Measurements from ENCODE around the gene CFAP92.

Gene CFAP92

GRCh38 chr3:129005526-129006303 is 11.8 kb upstream of the CFAP92 start:
- DNase-seq = no peak

GRCh38 chr3:129004639-129005295 is 10.9 kb upstream of the CFAP92 start:
- no peak for DNase-seq

GRCh38 chr3:129003578-129004112 is 9.8 kb upstream of the CFAP92 start:
- no peak for DNase-seq

GRCh38 chr3:129002573-129003569 is 9.0 kb upstream of the CFAP92 start:
- no peak for DNase-seq

- DNase-seq = no peak
These were observed 8.1 kb upstream of the CFAP92 start for GRCh38 chr3:129001806-129002572.

- no peak for DNase-seq
These were observed 7.4 kb upstream of the CFAP92 start, which contains the start of gene EFCC1 for GRCh38 chr3:129001101-129001805. EFCC1 (plus strand) TSS chr3:129001304; CDS start chr3:129001629, 325 bp downstream.

GRCh38 chr3:129000742-129001100 is 6.8 kb upstream of the CFAP92 start:
- no peak for DNase-seq

GRCh38 chr3:128999102-128999501 is 5.2 kb upstream of the CFAP92 start:
- no peak for DNase-seq

- no peak for DNase-seq
These were observed 4.7 kb upstream of the CFAP92 start for GRCh38 chr3:128998561-128998960.

- DNase-seq = no peak
These were observed 3.7 kb upstream of the CFAP92 start for GRCh38 chr3:128997486-128998133.

GRCh38 chr3:128996726-128997125 is 2.9 kb upstream of the CFAP92 start:
- DNase-seq = peak; percentile 31

- DNase-seq = peak; percentile 40
These were observed 2.3 kb upstream of the CFAP92 start for GRCh38 chr3:128996200-128996599.

GRCh38 chr3:128995737-128996136 is 1.9 kb upstream of the CFAP92 start:
- no peak for DNase-seq

- no peak for DNase-seq
These were observed 988 bp upstream of the CFAP92 start for GRCh38 chr3:128994581-128995546.

- DNase-seq = no peak
These were observed 267 bp upstream of the CFAP92 start for GRCh38 chr3:128994173-128994512.

GRCh38 chr3:128992926-128993460 is 883 bp downstream of the CFAP92 start:
- DNase-seq = no peak

- peak; percentile 83 for DNase-seq
These were observed 2.5 kb downstream of the CFAP92 start for GRCh38 chr3:128991355-128991895.

- DNase-seq = no peak
These were observed 5.6 kb downstream of the CFAP92 start for GRCh38 chr3:128988286-128988685.

Measured in inflammatory macrophage treated with lipopolysaccharide for 4 hours (primary cell).